HG03457 (cell line): ENCODE results near the gene SMG9.
A peak's percentile ranks its signal among the peaks of the same experiment; 100 is the strongest.

ENCODE experiments used
- ATAC-seq: cut with Tn5 transposase; IDR thresholded peaks from one replicate; pipeline ENCODE4 v1.9.1; 2021; ENCODE audit warnings: moderate number of reproducible peaks; ENCODE audit not compliant: unreplicated experiment

Gene SMG9, protein sequence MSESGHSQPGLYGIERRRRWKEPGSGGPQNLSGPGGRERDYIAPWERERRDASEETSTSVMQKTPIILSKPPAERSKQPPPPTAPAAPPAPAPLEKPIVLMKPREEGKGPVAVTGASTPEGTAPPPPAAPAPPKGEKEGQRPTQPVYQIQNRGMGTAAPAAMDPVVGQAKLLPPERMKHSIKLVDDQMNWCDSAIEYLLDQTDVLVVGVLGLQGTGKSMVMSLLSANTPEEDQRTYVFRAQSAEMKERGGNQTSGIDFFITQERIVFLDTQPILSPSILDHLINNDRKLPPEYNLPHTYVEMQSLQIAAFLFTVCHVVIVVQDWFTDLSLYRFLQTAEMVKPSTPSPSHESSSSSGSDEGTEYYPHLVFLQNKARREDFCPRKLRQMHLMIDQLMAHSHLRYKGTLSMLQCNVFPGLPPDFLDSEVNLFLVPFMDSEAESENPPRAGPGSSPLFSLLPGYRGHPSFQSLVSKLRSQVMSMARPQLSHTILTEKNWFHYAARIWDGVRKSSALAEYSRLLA

DNA sequence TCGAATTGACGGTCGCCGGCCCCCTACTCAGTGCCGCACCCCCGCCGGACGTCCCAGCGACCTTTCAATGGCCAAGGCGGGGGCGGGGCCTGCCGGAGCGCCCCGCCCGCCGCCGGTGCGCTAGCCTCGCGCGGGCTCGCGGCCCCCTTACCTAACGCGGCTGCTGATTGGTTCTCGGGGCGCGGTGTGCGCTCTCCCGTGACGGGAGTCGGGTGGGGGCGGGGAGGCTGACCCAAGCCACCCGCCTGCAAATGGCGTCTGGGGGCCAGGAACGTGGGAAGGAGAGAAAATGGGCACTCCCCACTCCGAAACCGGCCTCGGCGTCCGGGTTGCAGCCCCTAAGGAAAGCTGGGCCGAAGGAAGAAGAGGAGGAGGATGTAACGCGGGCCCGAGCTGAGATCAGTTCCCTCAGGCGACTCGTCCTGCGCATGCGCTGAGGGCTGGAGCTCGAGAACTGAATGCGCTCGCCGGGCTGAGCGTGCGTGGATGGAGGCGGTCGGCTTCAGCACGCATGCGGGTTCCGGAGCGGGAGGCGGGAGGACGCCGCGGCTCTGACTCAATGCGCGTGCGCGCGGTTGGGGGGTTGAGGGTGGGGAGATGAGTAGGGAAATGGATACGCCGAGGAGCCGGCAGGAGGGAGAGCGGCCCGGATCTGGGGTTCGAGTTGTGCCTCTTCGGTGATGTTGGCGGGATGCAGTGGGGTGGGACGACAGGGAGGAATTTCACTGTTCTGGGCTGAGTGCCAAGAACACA, at the start of gene SMG9:
Gene SMG9, minus strand, starts transcription at position 460 of the 753 bp plus-strand sequence. CDS start 4,221 bp downstream, outside the sequence.
- ATAC-seq: peak; percentile 47

DNA sequence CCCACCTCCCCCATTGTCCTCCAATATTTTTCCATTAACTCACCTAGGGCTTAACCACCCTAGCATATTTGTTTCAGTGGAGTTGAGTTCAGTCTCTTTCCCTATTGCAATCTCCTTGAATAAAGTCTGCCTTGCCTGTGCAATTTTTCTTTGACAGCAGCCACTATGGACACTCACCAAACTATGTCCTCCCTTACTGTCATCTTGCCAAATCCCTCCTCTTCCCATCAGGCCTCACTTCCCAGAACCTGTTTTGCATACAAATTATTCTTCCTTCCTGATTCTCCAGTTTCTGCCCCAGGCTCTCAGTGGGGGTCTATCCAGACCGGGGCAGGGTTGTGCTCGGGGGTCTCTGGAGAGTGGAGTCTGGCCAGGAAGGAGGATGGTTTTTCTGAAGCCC, 49.7 kb upstream of the SMG9 start:
- ATAC-seq: no peak

DNA sequence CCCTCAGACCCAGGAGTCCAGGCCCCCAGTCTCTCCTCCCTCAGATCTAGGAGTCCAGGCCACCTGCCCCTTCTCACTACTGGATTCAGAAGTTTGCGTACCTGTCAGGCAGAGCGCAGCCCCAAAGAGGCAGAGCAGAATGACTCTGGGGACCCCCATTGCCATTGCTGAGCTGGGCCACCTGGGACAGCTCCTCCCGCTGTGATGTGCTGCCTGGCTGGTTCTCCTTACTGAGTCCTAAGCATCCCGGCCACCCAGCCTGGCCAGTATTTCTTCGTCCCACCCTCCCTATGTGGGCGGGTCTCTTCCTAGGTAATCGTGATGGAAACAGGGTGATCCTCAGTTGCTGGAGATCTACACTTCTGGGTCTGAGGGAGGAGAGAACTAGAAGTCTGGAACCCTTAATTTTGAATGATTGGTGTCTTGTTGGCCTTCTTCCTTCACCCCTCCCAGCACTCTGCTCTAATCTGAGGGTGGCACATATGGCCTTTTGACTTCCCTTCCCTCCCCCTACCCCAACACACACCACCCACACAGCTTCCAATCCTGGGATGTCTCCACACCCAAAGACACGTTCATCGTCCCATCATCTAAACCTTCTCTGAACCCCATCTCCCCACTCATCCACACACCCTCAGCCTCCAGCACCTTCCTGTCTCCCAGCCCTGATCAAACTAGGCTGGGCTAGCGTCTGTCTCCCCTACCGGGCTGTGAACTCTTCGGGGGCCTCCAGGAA, 47.6 kb upstream of the SMG9 start, which contains the start of gene LYPD5:
Gene LYPD5, minus strand, starts transcription at position 232 of the 736 bp plus-strand sequence. Its CDS starts 67 bp downstream, at position 165.
- no peak for ATAC-seq

DNA sequence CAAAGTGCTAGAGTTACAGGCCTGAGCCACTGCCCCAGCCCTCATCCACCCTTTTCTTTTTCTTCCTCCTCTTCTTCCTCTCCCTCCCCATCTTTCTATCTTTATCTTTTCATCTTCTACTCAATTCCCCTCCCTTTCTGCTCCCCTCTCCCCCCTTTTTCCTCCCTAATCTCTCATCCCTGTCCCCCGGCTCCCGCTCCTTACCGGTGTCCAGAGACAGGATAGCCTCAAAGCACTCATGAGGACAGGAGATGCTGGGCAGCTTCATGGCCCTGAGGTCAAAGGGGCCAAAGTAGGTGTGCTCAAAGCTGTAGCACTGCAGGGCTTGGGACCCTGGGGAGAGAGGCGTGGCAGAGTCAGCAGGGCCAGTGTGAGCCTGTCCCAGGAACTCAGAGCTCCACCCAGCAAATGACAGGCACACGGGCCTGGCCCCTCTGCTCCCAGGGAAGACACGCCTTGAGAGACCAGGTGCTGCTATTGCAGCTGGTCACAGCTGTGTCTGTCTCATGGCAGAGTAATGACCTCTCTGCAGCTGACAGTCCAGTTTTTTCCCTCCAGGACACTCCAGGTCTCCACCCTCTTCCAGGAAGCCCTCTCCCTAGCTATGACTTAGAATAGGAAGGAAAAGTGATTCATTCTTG, 44.9 kb upstream of the SMG9 start:
- ATAC-seq: no peak

DNA sequence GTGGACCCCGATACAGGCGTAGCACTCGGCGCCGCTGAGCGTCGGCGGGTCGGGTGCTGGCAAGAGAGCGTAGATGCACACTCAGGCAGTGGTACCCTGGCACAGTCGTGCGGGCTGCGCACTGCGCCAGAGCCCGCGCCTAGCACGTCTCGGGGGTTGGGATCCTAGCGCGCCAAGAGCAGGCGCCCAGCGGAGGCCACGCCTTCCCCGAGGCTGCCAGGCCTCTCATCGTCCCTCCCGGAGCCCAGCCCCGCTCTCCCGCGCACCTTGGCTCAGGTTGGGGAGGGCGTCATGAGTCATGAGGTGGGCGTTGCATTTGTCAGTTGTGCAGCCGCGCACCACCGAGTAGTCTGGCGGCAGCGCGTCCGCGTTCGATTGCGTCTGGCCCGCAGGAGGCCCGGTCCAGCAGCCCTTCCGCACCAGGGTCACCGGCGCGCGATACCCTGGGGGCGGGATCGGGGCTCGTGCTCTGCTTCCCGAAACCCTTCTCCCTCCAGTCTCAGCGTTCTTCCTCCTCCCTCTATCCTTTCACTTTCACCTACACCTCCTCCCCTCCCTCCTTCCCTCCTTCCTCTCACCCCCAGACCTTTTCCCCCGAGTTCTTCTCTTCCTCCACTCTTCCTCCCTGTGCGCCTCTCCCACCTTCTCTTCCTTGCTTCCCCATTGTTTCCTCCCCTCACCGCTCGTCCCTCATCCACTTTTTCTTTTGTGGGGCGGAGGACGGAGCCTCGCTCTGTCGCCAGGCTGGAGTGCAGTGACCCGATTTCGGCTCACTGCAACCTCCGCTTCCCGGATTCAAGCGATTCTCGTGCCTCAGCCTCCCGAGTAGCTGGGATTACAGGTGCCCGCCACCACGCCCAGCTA, 44.0 kb upstream of the SMG9 start:
- ATAC-seq: no peak

DNA sequence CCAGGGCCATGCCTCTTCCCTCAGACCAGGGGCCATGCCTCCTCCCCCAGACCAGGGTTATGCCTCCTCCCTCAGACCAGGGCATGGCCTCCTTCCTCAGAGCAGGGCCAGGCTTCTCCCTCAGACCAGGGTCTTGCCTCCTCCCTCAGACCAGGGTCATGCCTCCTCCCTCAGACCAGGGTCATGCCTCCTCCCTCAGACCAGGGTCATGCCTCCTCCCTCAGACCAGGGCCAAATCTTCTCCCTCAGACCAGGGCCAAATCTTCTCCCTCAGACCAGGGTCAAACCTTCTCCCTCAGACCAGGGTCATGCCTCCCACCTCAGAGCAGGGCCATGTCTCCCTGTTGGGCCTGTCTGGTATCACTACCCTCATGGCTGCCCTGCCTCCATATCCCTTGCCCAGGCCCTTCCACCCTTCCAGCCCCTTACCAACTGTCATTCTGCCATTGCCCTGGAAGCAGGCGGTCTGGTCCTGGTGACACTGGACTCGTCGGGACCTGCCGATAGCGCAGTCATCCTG, 43.3 kb upstream of the SMG9 start:
- ATAC-seq: no peak

DNA sequence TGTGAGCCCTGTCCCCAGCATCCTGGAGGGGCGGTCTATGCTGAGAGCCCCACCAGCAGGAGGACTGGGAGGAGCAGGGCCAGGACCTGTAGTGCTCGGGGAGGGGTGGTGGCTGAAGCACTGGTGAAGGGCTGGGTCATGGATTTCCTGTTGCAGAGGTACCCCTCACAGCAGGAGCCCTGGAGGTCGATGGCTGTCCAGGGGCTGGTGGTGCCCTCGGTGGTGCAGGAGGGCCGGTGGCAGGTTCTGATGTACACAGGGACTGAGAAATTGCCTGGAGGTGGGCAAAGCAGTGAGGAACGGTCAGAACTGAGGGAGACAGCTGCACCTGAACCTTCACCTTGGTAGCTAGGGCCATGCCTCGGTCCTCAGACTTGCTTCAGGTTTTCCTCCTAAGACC, 42.8 kb upstream of the SMG9 start:
- ATAC-seq: no peak

DNA sequence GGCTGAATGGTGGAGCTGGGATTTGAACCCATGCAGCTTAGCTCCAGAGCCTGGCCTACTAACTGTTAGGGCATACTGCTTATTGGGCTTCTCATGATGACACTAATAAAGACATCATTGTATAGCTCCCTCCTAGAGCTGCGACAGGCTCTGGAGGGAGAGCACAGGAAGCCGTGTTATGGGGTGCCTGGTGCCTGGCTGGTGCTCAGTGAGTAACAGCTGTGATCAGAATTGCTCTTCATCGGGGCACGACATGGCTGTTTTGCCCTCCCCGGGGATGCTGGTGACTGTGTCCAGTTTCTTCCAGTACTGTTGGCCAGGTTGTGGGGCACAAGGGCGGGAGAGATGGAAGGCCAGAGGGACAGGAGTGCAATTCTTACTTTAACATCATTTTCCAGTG, 42.4 kb upstream of the SMG9 start:
- ATAC-seq: no peak

DNA sequence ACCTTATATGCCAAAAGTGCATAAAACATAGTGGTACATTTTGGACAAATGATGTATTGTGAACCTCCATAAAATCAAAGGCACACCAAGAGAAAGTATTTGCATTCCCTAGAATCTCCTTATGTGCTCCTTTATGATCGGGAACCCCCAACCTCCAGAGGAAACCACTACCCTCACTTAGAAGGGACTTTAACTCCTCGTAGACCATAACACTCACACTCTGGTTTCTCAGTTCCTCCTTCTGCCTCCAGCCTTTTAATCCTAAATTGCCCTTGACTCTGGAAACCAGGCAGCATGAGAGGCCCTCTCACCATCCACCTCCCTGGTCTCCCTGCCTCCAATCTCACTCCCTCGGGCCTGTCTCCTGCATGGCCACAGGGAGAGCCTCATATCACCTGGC, 35.8 kb upstream of the SMG9 start:
- no peak for ATAC-seq

DNA sequence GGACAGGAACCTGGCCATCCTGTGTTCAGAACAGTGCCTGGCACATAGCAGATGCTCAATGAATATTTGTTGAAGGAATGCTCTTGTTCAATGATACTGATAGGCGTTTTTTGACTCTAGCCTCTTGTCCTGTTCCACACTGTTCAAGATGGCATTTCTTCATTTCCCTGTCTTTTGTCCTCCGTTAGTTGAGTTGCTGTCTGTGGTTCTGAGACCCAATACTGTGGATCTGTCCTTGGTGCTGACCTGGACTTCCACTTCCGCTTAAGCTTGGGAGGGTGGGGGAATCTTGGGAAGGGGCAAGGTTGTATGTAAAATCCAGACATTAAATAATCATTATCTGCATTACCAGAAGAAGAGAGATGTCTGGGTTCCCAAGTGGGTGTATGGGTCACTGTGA, 34.3 kb upstream of the SMG9 start:
- ATAC-seq: no peak

DNA sequence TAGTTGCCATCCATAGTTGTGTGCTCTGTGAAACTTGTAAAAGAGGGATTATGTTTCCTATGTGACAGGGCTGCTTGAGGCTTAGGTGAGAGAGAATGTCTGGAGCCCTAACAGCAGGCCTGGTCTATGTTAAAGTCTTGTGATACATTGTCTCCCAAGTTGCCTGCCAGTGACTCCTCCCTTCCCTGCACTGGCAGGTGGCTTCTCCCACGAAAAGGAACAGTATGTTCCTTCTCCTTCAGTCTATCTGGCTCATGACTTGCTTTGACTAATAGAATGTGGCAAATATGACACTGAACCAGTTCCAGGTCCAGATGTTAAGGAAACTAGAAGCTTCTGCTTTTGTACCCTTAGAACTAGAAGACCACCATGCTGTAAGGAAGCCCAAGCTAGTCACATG, 31.9 kb upstream of the SMG9 start:
- no peak for ATAC-seq

DNA sequence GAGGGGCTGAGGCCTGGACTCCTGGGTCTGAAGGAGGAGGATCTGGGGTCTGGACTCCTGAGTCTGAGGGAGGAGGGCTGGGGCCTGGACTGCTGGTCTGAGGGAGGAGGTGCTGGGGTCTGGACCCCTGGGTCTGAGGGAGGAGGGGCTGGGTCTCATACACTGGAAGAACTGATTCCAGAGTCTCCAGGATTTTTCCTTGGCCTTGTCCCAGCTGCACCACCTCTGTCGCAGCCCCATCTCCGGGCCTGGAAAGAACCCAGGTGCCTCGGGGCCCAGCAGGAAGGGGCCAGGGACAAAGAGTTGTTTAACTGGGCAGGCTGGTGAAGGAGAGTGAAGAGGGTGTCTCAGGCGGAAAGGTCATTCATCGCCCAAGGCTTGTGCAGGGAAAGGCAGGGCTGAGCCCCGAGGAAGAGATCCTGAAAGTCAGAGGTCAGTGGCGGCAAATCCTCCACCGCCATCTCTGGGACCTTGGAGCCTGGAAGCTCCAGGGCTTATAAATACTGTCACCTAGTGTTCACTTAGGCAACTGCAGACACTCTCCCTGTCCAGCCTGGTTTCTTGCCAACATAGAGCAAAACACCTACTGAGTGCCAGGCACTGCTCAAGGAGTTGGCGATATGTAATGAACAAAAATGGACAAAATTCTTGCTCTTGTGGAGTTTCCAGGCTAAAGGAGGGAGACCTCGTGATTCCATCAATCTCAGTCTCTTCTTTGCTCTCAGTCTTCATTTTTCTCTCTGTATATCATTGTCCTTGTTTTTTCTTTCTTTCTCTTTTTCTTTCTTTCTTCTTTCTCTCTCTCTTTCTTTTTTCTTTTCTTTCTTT, 30.4 kb upstream of the SMG9 start:
- ATAC-seq: no peak

DNA sequence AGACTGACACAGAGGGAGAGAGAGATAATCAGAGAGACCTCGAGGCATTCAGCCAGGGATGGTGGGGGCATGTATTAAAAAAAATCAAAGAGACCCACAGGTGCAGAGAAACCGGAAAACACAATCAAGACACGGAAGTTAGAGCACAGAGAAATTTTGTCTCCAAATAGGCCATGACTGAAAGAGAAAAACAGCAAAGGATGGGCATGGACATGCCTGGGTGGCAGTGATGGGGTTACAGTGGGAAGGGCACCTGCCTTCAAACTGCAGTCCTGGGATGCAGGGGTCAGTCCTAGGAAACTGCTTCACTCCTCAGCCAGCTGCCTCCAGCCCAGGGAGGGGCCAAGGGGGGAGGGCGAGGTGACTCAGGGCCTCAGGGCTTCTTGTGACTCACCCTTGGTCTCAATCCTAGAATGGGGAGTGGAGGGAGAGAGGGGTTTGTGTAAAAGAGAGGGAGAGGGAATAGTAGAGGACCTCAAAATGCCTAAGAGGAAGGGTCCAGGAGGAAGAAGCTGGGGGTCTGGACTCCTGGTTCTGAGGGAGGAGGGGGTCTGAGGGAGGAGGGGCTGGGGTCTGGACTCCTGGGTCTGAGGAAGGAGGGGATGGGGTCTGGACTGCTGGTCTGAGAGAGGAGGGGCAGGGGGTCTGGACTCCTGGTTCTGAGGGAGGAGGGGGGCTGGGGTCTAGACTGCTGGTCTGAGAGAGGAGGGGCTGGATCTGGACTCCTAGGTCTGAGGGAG, 29.6 kb upstream of the SMG9 start:
- ATAC-seq: no peak

DNA sequence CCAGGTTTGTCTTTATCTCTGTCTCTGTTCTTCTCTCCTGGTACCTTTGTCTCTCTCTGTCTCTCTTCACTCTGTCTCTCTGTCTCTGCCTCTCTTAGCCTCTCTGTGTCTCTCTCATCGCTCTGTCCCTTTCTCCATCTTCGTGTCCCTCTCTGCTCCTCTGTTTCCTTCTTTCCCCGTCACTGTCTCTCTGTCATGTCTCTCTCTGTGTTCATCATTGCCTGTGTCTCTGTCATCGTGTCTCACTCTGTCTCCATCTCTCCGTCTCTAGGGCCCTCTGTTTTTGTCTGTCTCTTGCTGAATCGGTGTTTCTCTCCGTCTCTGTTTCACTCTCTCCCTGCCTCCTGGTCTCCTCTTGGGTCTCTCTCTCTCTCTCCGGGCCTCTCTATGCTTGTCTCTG, 28.9 kb upstream of the SMG9 start:
- ATAC-seq: no peak

DNA sequence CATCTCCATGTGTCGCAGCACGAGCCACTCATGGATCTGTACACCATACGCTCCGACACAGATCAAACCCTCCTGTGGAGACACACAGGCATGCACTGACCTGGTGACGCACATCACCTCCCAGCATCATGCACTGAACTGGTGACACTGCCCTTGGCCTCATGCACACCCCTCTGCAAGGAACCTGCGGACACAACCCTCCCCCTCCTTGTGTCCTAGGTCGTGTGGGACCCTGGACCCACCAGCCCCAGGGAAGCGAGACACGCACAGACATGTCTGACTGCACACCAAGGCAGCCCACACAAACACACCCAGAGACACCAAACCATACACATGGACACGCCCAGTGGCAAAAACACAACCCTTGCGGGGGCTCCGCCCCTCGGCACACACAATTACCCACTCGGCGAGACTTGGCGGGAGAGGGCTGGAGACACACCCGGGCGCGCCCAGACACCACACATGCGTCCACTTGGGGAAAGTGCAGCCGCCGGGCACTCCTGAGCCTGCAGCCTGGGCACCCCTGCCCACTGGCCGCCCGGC, 28.0 kb upstream of the SMG9 start:
- no peak for ATAC-seq

DNA sequence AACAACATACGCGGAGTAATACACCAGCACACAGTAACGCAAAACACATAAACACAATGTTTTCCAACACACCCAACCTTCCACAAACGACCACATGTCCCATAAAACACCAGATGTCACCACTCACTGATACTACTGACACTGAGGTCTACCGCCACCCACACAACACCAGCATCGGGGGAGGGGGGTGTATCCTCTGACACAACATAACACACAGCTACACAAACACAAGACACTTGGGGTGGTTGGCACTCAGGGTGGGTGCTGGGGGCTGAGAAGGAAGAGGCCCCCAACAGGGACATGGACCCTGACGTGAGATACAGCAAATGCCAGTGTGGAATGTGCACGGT, 27.5 kb upstream of the SMG9 start:
- no peak for ATAC-seq

DNA sequence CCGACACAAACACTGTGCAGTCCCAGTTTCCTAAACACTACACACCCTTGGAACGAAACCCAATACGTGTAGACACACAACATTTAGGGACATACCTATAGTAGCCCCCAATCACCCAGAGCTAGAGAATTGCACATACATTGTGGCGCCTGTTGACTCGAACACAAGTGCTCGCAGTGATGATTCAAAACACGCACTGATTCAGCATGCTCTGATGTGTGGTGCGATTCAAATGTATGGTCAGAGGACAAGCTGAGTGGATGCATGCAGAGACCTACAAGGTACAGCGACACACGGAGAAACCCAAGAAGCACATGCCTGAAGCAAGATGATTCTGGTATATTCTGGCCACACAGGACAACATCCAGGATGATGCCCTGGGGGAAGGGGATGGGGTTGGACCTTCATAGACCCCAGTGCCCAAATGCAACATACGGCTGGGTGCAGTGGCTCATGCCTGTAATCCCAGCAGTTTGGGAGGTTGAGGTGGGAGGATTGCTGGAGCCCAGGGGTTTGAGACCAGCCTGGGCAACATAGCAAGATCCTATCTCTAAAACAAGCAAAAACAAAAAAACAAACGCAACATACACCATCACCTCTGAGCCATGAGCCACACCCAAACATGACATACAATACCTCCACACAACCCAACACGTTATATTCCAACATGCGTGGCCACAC, 27.0 kb upstream of the SMG9 start:
- ATAC-seq: no peak
